OCI-LY7 (cell line): ENCODE measurements around the gene RECQL.

Experiments
- CTCF ChIP-seq: fragments of 200-600 bp; sonication (generic); conservative IDR thresholded peaks from 2 replicates; pipeline ENCODE4 v1.5.1; 2014; ENCODE audit warnings: mild to moderate bottlenecking, antibody characterized with exemption, low read length, moderate library complexity, mixed read lengths
- EZH2phosphoT487 ChIP-seq: fragments of 200-600 bp; sonication (generic); IDR thresholded peaks from 2 replicates; pipeline ENCODE4 v1.6.1; 2018; ENCODE audit warnings: low read depth, borderline replicate concordance, mild to moderate bottlenecking, mixed run types, antibody characterized with exemption, low read length, moderate library complexity, mixed read lengths

DNA sequence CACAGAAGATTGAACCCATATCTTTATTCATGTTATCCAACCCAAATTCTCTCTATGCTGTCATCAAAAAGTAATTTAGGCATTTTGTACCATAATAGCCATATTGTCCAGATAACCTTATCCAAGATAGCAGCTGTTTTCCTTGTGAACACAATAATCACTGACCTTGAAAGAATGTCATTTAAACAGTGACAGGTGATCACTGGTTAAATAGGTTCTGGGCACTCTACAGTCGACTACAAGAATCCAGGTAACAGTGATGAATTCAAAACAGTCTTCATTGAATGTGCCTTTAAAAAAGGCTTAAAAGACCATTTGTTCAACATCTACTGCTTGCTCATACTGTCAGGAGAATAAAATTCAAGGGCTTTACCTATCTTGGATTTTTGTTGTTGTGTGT lies 20.1 kb upstream of the RECQL start:
- TF ChIP-seq CTCF: no peak
- no peak for TF ChIP-seq EZH2phosphoT487
